ENCODE data around the gene PARK7.

Gene PARK7

DNA sequence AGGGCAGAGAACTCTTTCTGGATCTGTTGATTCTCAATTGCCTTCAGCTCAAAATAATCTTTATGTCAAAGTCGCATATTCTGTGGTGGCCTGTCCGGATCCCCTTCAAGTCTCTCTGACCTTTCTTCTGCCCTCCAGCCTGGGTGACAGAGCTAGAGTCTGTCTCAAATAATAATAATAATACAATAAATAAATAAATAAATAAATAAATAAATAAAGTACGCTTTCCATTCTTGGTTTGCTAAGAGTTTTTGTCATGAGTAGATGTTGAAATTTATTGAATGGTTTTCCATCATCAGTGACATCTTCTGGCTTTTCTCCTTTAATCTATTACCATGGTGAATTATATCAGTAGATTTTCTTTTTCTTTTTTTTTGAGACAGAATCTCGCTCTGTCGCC, 33.9 kb downstream of the PARK7 start:
- H3K27ac ChIP-seq (ENCODE audit: low read length), result no peak overlapping the region
- no peak overlapping the region for H3K4me2 ChIP-seq (ENCODE audit: insufficient read depth, low read length)
- H2AFZ ChIP-seq (ENCODE audit: low read depth, low read length), result no peak overlapping the region
- DNase-seq, result no peak
- TF ChIP-seq, protein P1, sequence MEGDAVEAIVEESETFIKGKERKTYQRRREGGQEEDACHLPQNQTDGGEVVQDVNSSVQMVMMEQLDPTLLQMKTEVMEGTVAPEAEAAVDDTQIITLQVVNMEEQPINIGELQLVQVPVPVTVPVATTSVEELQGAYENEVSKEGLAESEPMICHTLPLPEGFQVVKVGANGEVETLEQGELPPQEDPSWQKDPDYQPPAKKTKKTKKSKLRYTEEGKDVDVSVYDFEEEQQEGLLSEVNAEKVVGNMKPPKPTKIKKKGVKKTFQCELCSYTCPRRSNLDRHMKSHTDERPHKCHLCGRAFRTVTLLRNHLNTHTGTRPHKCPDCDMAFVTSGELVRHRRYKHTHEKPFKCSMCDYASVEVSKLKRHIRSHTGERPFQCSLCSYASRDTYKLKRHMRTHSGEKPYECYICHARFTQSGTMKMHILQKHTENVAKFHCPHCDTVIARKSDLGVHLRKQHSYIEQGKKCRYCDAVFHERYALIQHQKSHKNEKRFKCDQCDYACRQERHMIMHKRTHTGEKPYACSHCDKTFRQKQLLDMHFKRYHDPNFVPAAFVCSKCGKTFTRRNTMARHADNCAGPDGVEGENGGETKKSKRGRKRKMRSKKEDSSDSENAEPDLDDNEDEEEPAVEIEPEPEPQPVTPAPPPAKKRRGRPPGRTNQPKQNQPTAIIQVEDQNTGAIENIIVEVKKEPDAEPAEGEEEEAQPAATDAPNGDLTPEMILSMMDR (IDR thresholded peaks at IDR 0.05; ENCODE audit: borderline replicate concordance, extremely low read depth, low read length, poor library complexity, severe bottlenecking), result no peak
- TF ChIP-seq EZH2 (IDR thresholded peaks at IDR 0.05; ENCODE audit: borderline replicate concordance, low read depth, low read length, severe bottlenecking), result no peak
- no peaks in the 10 kb centered on the region for H4K20me1 ChIP-seq (ENCODE audit: insufficient read depth, low read length)
- peaks cover 2% of the 10 kb centered on the region; the same call in 1 of the 2 replicates for H3K36me3 ChIP-seq (ENCODE audit: insufficient read depth, low read length)
- no peaks in the 10 kb centered on the region for H3K79me2 ChIP-seq (ENCODE audit: insufficient read depth, low read length)
- H3K4me3 ChIP-seq (ENCODE audit: low read depth in 1 of 2, low read length in 2 of 2), result no peak overlapping the region
- no peak for ATAC-seq (ENCODE audit: insufficient read depth, low read depth)
- no peaks in the 10 kb centered on the region for H3K4me1 ChIP-seq (ENCODE audit: insufficient read depth, low read length)
- no peaks in the 10 kb centered on the region for H3K9me3 ChIP-seq (ENCODE audit: insufficient read depth, low read length, severe bottlenecking)
- no peak overlapping the region for H3K9ac ChIP-seq (ENCODE audit: low read depth, low read length)
- H3K27me3 ChIP-seq (ENCODE audit: insufficient read depth, low read length, poor library complexity), result no peaks in the 10 kb centered on the region

DNA sequence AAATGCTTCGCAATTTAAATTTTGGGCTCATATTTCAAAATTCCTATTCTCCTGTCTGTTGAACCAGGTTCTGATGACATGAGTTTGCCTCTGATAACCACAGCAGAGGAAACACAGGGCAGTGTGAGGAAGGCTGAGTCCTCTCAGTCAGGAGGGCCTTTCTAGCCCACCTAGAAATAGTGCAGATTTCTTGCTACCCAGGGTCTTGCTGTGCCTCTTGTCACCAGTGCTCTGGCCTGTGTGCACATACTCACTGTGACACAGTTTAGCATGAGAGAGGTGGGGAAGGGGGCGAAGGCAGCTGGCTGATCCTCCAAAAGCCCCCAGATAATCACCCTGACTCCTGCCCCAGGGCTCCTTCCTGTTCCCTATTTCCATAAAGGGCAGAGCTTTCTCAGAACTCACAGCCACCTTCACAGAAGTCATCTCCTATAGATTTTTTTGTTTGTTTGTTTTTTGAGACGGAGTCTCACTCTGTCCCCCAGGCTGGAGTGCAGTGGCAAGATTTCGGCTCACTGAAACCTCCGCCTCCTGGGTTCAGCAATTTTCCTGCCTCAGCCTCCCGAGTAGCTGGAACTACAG, 40.9 kb downstream of the PARK7 start:
- H2AFZ ChIP-seq (ENCODE audit: low read depth, low read length), result no peak overlapping the region
- H3K9me3 ChIP-seq (ENCODE audit: insufficient read depth, low read length, severe bottlenecking), result no peaks in the 10 kb centered on the region
- no peak for ATAC-seq (ENCODE audit: insufficient read depth, low read depth)
- H4K20me1 ChIP-seq (ENCODE audit: insufficient read depth, low read length), result no peaks in the 10 kb centered on the region
- H3K27ac ChIP-seq (ENCODE audit: low read length), result no peak overlapping the region
- no peaks in the 10 kb centered on the region for H3K27me3 ChIP-seq (ENCODE audit: insufficient read depth, low read length, poor library complexity)
- H3K4me3 ChIP-seq (ENCODE audit: low read depth in 1 of 2, low read length in 2 of 2), result no peak overlapping the region
- no peaks in the 10 kb centered on the region for H3K79me2 ChIP-seq (ENCODE audit: insufficient read depth, low read length)
- H3K4me1 ChIP-seq (ENCODE audit: insufficient read depth, low read length), result no peaks in the 10 kb centered on the region
- no peak overlapping the region for H3K9ac ChIP-seq (ENCODE audit: low read depth, low read length)
- TF ChIP-seq, protein P1 (IDR thresholded peaks at IDR 0.05; ENCODE audit: borderline replicate concordance, extremely low read depth, low read length, poor library complexity, severe bottlenecking), result no peak
- TF ChIP-seq EZH2 (IDR thresholded peaks at IDR 0.05; ENCODE audit: borderline replicate concordance, low read depth, low read length, severe bottlenecking), result no peak
- DNase-seq, result no peak
- H3K36me3 ChIP-seq (ENCODE audit: insufficient read depth, low read length), result no peaks in the 10 kb centered on the region
- no peak overlapping the region for H3K4me2 ChIP-seq (ENCODE audit: insufficient read depth, low read length)

DNA sequence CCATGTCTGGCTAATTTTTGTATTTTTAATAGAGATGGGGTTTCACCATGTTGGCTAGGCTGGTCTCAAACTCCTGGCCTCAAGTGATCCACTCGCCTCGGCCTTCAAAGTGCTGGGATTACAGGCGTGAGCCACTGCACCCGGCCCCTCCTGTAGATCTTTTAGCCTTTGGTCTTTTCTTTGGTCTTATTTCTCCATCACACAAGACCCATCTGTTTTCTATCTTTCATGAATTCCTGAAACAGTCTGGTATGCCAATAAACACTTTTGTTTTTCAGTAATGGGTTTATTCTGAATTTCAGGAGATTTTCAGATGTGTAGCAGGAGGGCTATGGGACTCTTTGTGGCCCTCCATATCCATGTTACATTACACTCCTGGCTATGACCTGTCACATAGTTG, 41.4 kb downstream of the PARK7 start:
- Histone ChIP-seq H3K9ac (ENCODE audit: low read depth, low read length) (no peak overlapping the region), H3K4me1 (ENCODE audit: insufficient read depth, low read length) (no peaks in the 10 kb centered on the region), H4K20me1 (ENCODE audit: insufficient read depth, low read length) (no peaks in the 10 kb centered on the region), H2AFZ (ENCODE audit: low read depth, low read length) (no peak overlapping the region), H3K79me2 (ENCODE audit: insufficient read depth, low read length) (no peaks in the 10 kb centered on the region), H3K27ac (ENCODE audit: low read length) (no peak overlapping the region), H3K9me3 (ENCODE audit: insufficient read depth, low read length, severe bottlenecking) (no peaks in the 10 kb centered on the region), H3K36me3 (ENCODE audit: insufficient read depth, low read length) (no peaks in the 10 kb centered on the region), H3K4me3 (ENCODE audit: low read depth in 1 of 2, low read length in 2 of 2) (no peak overlapping the region), H3K4me2 (ENCODE audit: insufficient read depth, low read length) (no peak overlapping the region), H3K27me3 (ENCODE audit: insufficient read depth, low read length, poor library complexity) (no peaks in the 10 kb centered on the region)
- no peak for ATAC-seq (ENCODE audit: insufficient read depth, low read depth)
- no peak for TF ChIP-seq EZH2 (IDR thresholded peaks at IDR 0.05; ENCODE audit: borderline replicate concordance, low read depth, low read length, severe bottlenecking)
- TF ChIP-seq, protein P1 (IDR thresholded peaks at IDR 0.05; ENCODE audit: borderline replicate concordance, extremely low read depth, low read length, poor library complexity, severe bottlenecking), result no peak
- DNase-seq, result no peak
